ENCODE measurements around the gene SLC16A1. TPM values are rescaled to one million over a fixed set of nuclear protein-coding genes. Genes with fewer than 3 reads are reported as not detected.
"Not testable (repeated sequence)": the region's sequence is repeated elsewhere in the genome, so short reads cannot be mapped to it uniquely, and the experiment has no call there.

Gene SLC16A1
- total RNA-seq, 4 donors from 2014 or later, result 3.3 to 6.2 (median 5.5) TPM

DNA sequence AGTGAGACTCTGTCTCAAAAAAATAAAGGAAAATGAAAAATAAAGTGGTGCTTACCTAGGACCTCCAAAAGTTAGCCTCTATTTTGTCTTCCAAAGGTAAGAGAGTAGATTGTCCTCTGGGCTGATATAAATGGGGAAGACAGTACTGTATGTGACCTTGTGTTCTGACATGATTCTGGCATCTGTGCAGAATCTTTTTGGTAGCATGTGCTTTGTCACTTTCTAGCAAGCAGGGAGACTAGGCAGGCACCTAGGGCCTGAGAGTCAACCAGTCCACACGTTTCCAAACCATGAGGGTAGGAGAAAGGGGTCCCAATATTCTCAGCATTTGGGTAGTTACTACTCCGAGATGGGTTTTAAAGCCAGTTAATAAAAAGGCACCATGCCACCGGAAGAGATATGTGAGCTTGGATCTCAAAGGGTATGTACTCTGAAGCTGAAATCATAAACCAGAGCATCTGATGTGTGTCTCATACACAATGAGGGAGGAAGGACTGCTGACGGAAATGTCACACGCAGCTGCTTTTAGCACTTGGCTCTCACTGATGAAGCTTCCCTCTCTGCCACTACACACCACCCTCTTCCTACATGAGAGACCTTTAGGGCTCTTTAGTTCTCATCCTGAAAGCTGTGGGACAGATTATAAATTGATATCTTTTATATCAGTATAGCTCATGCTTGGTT, 27.0 kb upstream of the SLC16A1 start:
- 78 to 83% methylated on average over 5 of the region's 5 CpGs for WGBS, 2 donors
- H3K4me1 ChIP-seq, result no peaks in the 10 kb centered on the region
- no peak for DNase-seq
- TF ChIP-seq POLR2A (IDR thresholded peaks at IDR 0.05), result no peak
- no peaks in the 10 kb centered on the region for H3K9me3 ChIP-seq
- intact Hi-C loops (cut with DNase I), result no loop called here
- H3K27ac ChIP-seq, result no peak overlapping the region
- no peaks in the 10 kb centered on the region for H3K36me3 ChIP-seq
- H3K4me3 ChIP-seq (replicated peaks in 1 of 3), result no peak overlapping the region
- no peaks in the 10 kb centered on the region for H3K27me3 ChIP-seq

- intact Hi-C loops (cut with DNase I), result no loop called here
- Histone ChIP-seq H3K9me3 (no peaks in the 10 kb centered on the region), H3K4me1 (no peaks in the 10 kb centered on the region), H3K36me3 (no peaks in the 10 kb centered on the region), H3K27me3 (no peaks in the 10 kb centered on the region), H3K4me3 (replicated peaks in 1 of 3) (no peak overlapping the region), H3K27ac (no peak overlapping the region)
- WGBS, 2 donors, result 92 to 94% methylated on average over 2 of the region's 2 CpGs
- DNase-seq, result no peak
- TF ChIP-seq POLR2A (IDR thresholded peaks at IDR 0.05), result no peak
- TF ChIP-seq, protein P1, sequence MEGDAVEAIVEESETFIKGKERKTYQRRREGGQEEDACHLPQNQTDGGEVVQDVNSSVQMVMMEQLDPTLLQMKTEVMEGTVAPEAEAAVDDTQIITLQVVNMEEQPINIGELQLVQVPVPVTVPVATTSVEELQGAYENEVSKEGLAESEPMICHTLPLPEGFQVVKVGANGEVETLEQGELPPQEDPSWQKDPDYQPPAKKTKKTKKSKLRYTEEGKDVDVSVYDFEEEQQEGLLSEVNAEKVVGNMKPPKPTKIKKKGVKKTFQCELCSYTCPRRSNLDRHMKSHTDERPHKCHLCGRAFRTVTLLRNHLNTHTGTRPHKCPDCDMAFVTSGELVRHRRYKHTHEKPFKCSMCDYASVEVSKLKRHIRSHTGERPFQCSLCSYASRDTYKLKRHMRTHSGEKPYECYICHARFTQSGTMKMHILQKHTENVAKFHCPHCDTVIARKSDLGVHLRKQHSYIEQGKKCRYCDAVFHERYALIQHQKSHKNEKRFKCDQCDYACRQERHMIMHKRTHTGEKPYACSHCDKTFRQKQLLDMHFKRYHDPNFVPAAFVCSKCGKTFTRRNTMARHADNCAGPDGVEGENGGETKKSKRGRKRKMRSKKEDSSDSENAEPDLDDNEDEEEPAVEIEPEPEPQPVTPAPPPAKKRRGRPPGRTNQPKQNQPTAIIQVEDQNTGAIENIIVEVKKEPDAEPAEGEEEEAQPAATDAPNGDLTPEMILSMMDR (IDR thresholded peaks at IDR 0.05), result no peak
Observed at GRCh38 chr1:112982328-112982727, 26.3 kb upstream of the SLC16A1 start.

DNA sequence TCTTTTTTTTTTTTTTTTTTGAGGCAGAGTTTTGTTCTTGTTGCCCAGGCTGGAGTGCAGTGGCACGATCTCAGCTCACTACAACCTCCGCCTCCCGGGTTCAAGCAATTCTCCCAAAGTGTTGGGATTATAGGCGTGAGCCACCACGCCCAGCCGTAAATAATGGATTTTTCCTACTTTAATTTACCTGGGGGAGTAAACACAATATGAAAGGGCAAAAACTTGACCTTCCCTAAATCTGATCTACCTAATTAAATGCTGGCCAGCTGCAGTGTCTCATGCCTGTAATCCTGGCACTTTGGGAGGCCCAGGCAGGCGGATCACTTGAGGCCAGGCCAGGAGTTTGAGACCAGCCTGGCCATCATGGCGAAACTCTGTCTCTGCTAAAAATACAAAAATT, 25.8 kb upstream of the SLC16A1 start:
- H3K4me3 ChIP-seq (replicated peaks in 1 of 3); DNase-seq; H3K9me3 ChIP-seq; H3K36me3 ChIP-seq; intact Hi-C loops (cut with DNase I); H3K4me1 ChIP-seq; H3K27ac ChIP-seq; H3K27me3 ChIP-seq: not testable (repeated sequence)
- WGBS, 2 donors, result 95 to 96% methylated on average over 8 of the region's 8 CpGs

GRCh38 chr1:112981426-112981825, 25.4 kb upstream of the SLC16A1 start:
- Histone ChIP-seq H3K36me3 (no peaks in the 10 kb centered on the region), H3K9me3 (no peaks in the 10 kb centered on the region), H3K4me1 (no peaks in the 10 kb centered on the region), H3K4me3 (replicated peaks in 1 of 3) (no peak overlapping the region), H3K27me3 (no peaks in the 10 kb centered on the region), H3K27ac (no peak overlapping the region)
- no peak for DNase-seq
- TF ChIP-seq, protein P1 (IDR thresholded peaks at IDR 0.05), result no peak
- TF ChIP-seq POLR2A (IDR thresholded peaks at IDR 0.05), result no peak
- intact Hi-C loops (cut with DNase I), result no loop called here
- WGBS, 2 donors, result 96 to 100% methylated on average over 1 of the region's 1 CpG

DNA sequence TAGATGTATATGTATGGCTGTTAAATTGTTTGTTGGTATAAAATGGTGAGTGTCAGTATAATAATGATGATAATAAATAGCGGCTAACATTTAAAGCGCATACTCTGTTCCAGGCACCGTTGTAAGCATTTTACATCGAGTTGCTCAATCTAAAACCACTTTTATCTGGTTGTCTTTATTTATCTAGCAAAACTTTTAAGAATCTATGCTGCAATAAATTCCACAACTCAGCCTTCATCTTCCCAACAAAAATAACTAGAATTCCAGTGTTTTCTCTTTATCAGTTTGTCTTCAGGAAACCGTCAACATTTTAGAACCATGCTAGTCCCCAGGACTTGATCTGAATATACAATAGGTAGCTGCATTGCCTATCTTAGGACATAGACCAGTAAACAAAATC, 19.3 kb upstream of the SLC16A1 start:
- no peak for TF ChIP-seq POLR2A (IDR thresholded peaks at IDR 0.05)
- TF ChIP-seq, protein P1 (IDR thresholded peaks at IDR 0.05), result no peak
- no peaks in the 10 kb centered on the region for H3K27me3 ChIP-seq
- H3K4me1 ChIP-seq, result no peaks in the 10 kb centered on the region
- no peak overlapping the region for H3K4me3 ChIP-seq (replicated peaks in 1 of 3)
- 94 to 95% methylated on average over 5 of the region's 5 CpGs for WGBS, 2 donors
- no peak for DNase-seq
- H3K27ac ChIP-seq, result no peak overlapping the region
- intact Hi-C loops (cut with DNase I), result no loop called here
- H3K36me3 ChIP-seq, result no peaks in the 10 kb centered on the region
- H3K9me3 ChIP-seq, result no peaks in the 10 kb centered on the region

DNA sequence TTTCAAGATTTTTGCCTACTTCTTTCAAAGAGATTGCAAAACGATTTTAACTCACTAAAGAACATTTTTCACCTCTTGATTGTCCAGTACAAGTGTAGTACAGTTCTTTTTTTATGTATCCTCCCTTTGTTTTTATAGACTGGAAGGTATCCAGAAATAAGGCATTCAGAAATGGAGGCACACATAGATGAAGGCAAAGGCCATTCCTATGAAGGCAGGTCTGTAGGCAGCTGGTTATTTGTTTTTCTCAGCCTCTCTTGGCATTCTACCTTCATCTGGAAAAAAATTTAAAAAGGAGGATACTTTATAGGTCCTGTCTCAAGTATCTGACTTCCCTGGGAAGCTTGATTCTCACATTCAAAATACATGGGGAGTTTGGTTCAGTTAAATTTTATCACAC, 18.6 kb upstream of the SLC16A1 start:
- no peak overlapping the region for H3K27ac ChIP-seq
- no peaks in the 10 kb centered on the region for H3K4me1 ChIP-seq
- H3K27me3 ChIP-seq, result no peaks in the 10 kb centered on the region
- no peak for DNase-seq
- intact Hi-C loops (cut with DNase I), result no loop called here
- no peak for TF ChIP-seq POLR2A (IDR thresholded peaks at IDR 0.05)
- TF ChIP-seq, protein P1 (IDR thresholded peaks at IDR 0.05), result no peak
- no peaks in the 10 kb centered on the region for H3K9me3 ChIP-seq
- 33 to 44% methylated on average over 1 of the region's 1 CpG for WGBS, 2 donors
- no peak overlapping the region for H3K4me3 ChIP-seq (replicated peaks in 1 of 3)
- H3K36me3 ChIP-seq, result no peaks in the 10 kb centered on the region

All from thyroid gland (tissue), 4 donors.